ENCODE data around the gene LMAN2L.

DNA sequence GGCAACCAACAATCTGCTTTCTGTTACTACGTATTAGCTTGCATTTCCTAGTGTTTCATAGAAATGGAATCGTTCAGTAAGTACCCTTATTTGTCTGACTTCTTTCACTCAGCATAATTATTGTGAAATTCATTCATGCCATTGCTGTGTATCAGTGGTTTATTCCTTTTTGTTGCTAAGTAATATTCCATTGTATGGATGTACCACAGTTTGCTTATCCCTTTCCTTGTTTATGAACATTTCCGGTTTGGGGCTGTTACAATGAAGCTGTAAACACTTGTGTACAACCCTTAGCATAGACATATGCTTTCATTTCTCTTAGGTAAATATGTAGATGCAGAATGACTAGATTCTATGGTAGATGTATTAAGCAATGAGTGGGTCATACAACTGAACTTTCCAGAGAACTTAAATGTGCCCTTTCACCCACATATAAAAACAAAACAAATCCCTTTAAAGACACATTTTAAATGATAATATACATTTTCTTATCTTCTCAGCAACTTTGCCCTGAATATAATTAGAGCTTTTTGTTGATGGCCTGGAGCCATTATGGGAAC is 75.4 kb downstream of the LMAN2L start:
- TF ChIP-seq, protein P1, sequence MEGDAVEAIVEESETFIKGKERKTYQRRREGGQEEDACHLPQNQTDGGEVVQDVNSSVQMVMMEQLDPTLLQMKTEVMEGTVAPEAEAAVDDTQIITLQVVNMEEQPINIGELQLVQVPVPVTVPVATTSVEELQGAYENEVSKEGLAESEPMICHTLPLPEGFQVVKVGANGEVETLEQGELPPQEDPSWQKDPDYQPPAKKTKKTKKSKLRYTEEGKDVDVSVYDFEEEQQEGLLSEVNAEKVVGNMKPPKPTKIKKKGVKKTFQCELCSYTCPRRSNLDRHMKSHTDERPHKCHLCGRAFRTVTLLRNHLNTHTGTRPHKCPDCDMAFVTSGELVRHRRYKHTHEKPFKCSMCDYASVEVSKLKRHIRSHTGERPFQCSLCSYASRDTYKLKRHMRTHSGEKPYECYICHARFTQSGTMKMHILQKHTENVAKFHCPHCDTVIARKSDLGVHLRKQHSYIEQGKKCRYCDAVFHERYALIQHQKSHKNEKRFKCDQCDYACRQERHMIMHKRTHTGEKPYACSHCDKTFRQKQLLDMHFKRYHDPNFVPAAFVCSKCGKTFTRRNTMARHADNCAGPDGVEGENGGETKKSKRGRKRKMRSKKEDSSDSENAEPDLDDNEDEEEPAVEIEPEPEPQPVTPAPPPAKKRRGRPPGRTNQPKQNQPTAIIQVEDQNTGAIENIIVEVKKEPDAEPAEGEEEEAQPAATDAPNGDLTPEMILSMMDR (conservative IDR thresholded peaks at IDR 0.05 in 1 of 2, IDR thresholded peaks at IDR 0.05 in 1 of 2; ENCODE audit: low read depth in 1 of 2, low read length in 2 of 2): no peak
- TF ChIP-seq EZH2 (IDR thresholded peaks at IDR 0.05; ENCODE audit: low read length, missing control alignments): no peak
